K562 (cell line): ENCODE data around the gene TPI1.

Experiments used
- CBX2 ChIP-seq: fragments of 200-600 bp; sonication (generic); IDR thresholded peaks from one replicate; pipeline ENCODE4 v1.6.1; 2012; ENCODE audit warnings: mild to moderate bottlenecking, low read length, inconsistent platforms; ENCODE audit not compliant: insufficient read depth, poor library complexity, severe bottlenecking
- CTCFL ChIP-seq: IDR thresholded peaks from 2 replicates; pipeline ENCODE4 v1.6.1; 2011; ENCODE audit warnings: borderline replicate concordance, low read depth, mild to moderate bottlenecking, moderate library complexity, low read length; ENCODE audit not compliant: insufficient read depth, poor library complexity, severe bottlenecking
- JUNB ChIP-seq: fragments of 450-650 bp; formaldehyde crosslinking; conservative IDR thresholded peaks from 2 replicates; pipeline ENCODE4 v1.4.0; 2020; ENCODE audit warnings: mild to moderate bottlenecking
- POLR3A ChIP-seq: IDR thresholded peaks from 2 replicates; pipeline ENCODE4 v1.6.1; 2011; ENCODE audit warnings: borderline replicate concordance, mild to moderate bottlenecking, moderate library complexity; ENCODE audit not compliant: insufficient read length, insufficient read depth; ENCODE audit errors: extremely low read depth
- STAT5A ChIP-seq: IDR thresholded peaks from 2 replicates; pipeline ENCODE4 v1.6.1; 2012; ENCODE audit warnings: low read length, inconsistent platforms, borderline replicate concordance
- USF2 ChIP-seq: sonication (generic); formaldehyde crosslinking; IDR thresholded peaks from 2 replicates; pipeline ENCODE4 v1.5.0; 2020; ENCODE audit warnings: missing genetic modification reagents

GRCh38 chr12:6866163-6866919, 990 bp upstream of the TPI1 start:
- no peak for TF ChIP-seq POLR3A
- no peak for TF ChIP-seq STAT5A
- TF ChIP-seq USF2, result no peak
- no peak for TF ChIP-seq CTCFL
- TF ChIP-seq JUNB, result no peak
- TF ChIP-seq CBX2, result no peak
